Body of pancreas (tissue), 4 donors: ENCODE data around the gene UFC1.

Experiments
- POLR2A ChIP-seq, 3 donors: fragments of 450-650 bp; IDR thresholded peaks; one replicate each; pipeline ENCODE4 v1.6.1; 2016; ENCODE audit warnings: antibody characterized with exemption in 3 of 3, mild to moderate bottlenecking in 2 of 3
- TF ChIP-seq, protein P1 (sequence below), 7 experiments: fragments of 450-650 bp in 4 of 7; fragments of 200-600 bp in 3 of 7; sonication (generic) in 3 of 7; IDR thresholded peaks; one replicate each; pipeline ENCODE4 v1.5.1; 2016 to 2019; ENCODE audit warnings: antibody characterized with exemption in 7 of 7

DNA sequence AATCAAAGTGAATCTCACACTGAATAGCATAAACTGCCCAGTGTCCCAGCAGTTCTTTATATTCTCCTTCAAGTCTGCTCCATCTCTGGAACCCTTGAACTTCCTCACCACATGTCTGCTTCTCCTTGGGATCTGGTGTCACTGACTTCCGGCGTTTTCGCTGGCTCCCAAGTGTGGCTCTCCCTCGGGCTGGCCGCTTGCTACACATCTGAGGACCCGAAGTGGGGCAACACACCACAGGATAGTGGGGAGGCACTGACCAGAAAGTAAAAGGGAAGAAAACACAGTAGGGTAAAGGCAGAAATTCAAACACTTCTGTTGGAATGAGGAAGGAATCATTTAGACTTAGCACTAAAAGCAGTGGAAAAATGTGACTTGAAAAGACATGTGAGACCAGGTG lies 30.8 kb upstream of the UFC1 start:
- TF ChIP-seq, protein P1, sequence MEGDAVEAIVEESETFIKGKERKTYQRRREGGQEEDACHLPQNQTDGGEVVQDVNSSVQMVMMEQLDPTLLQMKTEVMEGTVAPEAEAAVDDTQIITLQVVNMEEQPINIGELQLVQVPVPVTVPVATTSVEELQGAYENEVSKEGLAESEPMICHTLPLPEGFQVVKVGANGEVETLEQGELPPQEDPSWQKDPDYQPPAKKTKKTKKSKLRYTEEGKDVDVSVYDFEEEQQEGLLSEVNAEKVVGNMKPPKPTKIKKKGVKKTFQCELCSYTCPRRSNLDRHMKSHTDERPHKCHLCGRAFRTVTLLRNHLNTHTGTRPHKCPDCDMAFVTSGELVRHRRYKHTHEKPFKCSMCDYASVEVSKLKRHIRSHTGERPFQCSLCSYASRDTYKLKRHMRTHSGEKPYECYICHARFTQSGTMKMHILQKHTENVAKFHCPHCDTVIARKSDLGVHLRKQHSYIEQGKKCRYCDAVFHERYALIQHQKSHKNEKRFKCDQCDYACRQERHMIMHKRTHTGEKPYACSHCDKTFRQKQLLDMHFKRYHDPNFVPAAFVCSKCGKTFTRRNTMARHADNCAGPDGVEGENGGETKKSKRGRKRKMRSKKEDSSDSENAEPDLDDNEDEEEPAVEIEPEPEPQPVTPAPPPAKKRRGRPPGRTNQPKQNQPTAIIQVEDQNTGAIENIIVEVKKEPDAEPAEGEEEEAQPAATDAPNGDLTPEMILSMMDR (IDR thresholded peaks at IDR 0.05): no peak
- TF ChIP-seq POLR2A (IDR thresholded peaks at IDR 0.05): no peak
